Liver (tissue), 9 donors: ENCODE measurements around the gene ITGB7. TPM values are rescaled to one million over a fixed set of nuclear protein-coding genes. Genes with fewer than 3 reads are reported as not detected.

ENCODE experiments used
- DNase-seq: peaks from one replicate; pipeline ENCODE4 v3.0.0-alpha.2; 2017; ENCODE audit warnings: low spot score
- H3K27ac ChIP-seq, 2 donors: one replicate each; pipeline ENCODE4 v1.7.0; 2013; ENCODE audit warnings: inconsistent platforms in 2 of 2, low read length in 2 of 2, control low read depth in 1 of 2, low read depth in 1 of 2, mild to moderate bottlenecking in 1 of 2
- H3K27me3 ChIP-seq, 4 donors: one replicate each; pipeline versions ENCODE4 v1.6.1 to v1.7.0; 2013; ENCODE audit warnings: low read length in 3 of 4, inconsistent platforms in 1 of 4, mild to moderate bottlenecking in 1 of 4, moderate library complexity in 1 of 4; ENCODE audit not compliant: control insufficient read depth in 4 of 4, insufficient read depth in 4 of 4
- H3K36me3 ChIP-seq, 4 donors: one replicate each; pipeline versions ENCODE4 v1.6.1 to v1.7.0; 2013; ENCODE audit warnings: low read length in 3 of 4, mild to moderate bottlenecking in 3 of 4, low read depth in 1 of 4, moderate library complexity in 1 of 4; ENCODE audit not compliant: control insufficient read depth in 4 of 4, insufficient read depth in 3 of 4
- H3K4me1 ChIP-seq, 4 donors: one replicate each; pipeline versions ENCODE4 v1.6.1 to v1.7.0; 2013; ENCODE audit warnings: low read length in 3 of 4, mild to moderate bottlenecking in 3 of 4, moderate library complexity in 1 of 4; ENCODE audit not compliant: control insufficient read depth in 4 of 4, insufficient read depth in 4 of 4
- H3K4me3 ChIP-seq, 3 donors: one replicate each; pipeline versions ENCODE4 v1.6.1 to v1.7.0; 2013; ENCODE audit warnings: low read length in 3 of 3, control low read depth in 1 of 3, low read depth in 1 of 3, mild to moderate bottlenecking in 1 of 3
- H3K9ac ChIP-seq, 2 donors: one replicate each; pipeline ENCODE4 v1.7.0; 2013; ENCODE audit warnings: low read length in 2 of 2, mild to moderate bottlenecking in 2 of 2, moderate library complexity in 2 of 2, control low read depth in 1 of 2, low read depth in 1 of 2
- H3K9me3 ChIP-seq, 4 donors: one replicate each; pipeline versions ENCODE4 v1.6.1 to v1.7.0; 2013; ENCODE audit warnings: low read length in 3 of 4; ENCODE audit not compliant: control insufficient read depth in 4 of 4
- EGR1 ChIP-seq, 2 donors: IDR thresholded peaks; 2 replicates each; pipeline ENCODE4 v1.6.1; 2016 to 2018; ENCODE audit warnings: antibody characterized with exemption in 2 of 2, low read depth in 2 of 2
- FOXA1 ChIP-seq: IDR thresholded peaks from 2 replicates; pipeline ENCODE4 v1.6.1; 2016; ENCODE audit warnings: antibody characterized with exemption
- FOXA2 ChIP-seq: IDR thresholded peaks from 2 replicates; pipeline ENCODE4 v1.6.1; 2016; ENCODE audit warnings: antibody characterized with exemption
- GABPA ChIP-seq, 2 donors: IDR thresholded peaks in 1 of 2; conservative IDR thresholded peaks in 1 of 2; 2 replicates each; pipeline ENCODE4 v1.6.1; 2016; ENCODE audit warnings: antibody characterized with exemption in 2 of 2, mild to moderate bottlenecking in 1 of 2, moderate library complexity in 1 of 2
- HNF4A ChIP-seq, 2 donors: conservative IDR thresholded peaks; 2 replicates each; pipeline ENCODE4 v1.6.1; 2016; ENCODE audit warnings: antibody characterized with exemption in 2 of 2, mild to moderate bottlenecking in 2 of 2
- HNF4G ChIP-seq: IDR thresholded peaks from 2 replicates; pipeline ENCODE4 v1.6.1; 2016; ENCODE audit warnings: antibody characterized with exemption
- JUND ChIP-seq, 2 donors: IDR thresholded peaks; 2 replicates each; pipeline ENCODE4 v1.6.1; 2016; ENCODE audit warnings: antibody characterized with exemption in 2 of 2
- NR2F2 ChIP-seq: IDR thresholded peaks from 2 replicates; pipeline ENCODE4 v1.6.1; 2016; ENCODE audit warnings: antibody characterized with exemption
- RAD21 ChIP-seq, 2 donors: IDR thresholded peaks; 2 replicates each; pipeline ENCODE4 v1.6.1; 2016; ENCODE audit warnings: antibody characterized with exemption in 2 of 2, mild to moderate bottlenecking in 2 of 2
- RXRA ChIP-seq, 2 donors: IDR thresholded peaks; 2 replicates each; pipeline ENCODE4 v1.6.1; 2017 to 2018; ENCODE audit warnings: antibody characterized with exemption in 2 of 2, mild to moderate bottlenecking in 1 of 2
- SP1 ChIP-seq: IDR thresholded peaks from 2 replicates; pipeline ENCODE4 v1.6.1; 2018; ENCODE audit warnings: antibody characterized with exemption, mild to moderate bottlenecking
- TAF1 ChIP-seq: conservative IDR thresholded peaks from 2 replicates; pipeline ENCODE4 v1.6.1; 2016; ENCODE audit warnings: antibody characterized with exemption, mild to moderate bottlenecking
- YY1 ChIP-seq: IDR thresholded peaks from 2 replicates; pipeline ENCODE4 v1.6.1; 2016; ENCODE audit warnings: antibody characterized with exemption, mild to moderate bottlenecking
- WGBS: extraction: QIAGEN DNeasy Blood & Tissue Kit; methylation state at CpG from one replicate; pipeline ENCODE4 v1.1.7; 2013; 5-methylcytosine and 5-hydroxymethylcytosine counted together
- polyA plus RNA-seq, 2 donors: library from polyadenylated mRNA; stranded (reverse) in 1 of 2; unstranded in 1 of 2; fragments of 200-250 nt in 1 of 2; fragments of >200 nt in 1 of 2; fragmentation: Nextera tagmentation in 1 of 2; extraction: Ambion mirVana in 1 of 2; gene quantifications; one replicate each; pipeline versions ENCODE4 v1.2.1 to v1.2.3, GENCODE V29; 2013 to 2015
- total RNA-seq, 2 donors: library from RNA; depleted of rRNA; stranded (reverse); fragments of >200 nt; gene quantifications; one replicate each; pipeline ENCODE4 v1.2.3, GENCODE V29; 2014
- TF ChIP-seq, protein P1 (sequence below): IDR thresholded peaks from 2 replicates; pipeline ENCODE4 v1.6.1; 2016; ENCODE audit warnings: antibody characterized with exemption
- TF ChIP-seq, protein P2 (sequence below): IDR thresholded peaks from 2 replicates; pipeline ENCODE4 v1.6.1; 2016; ENCODE audit warnings: antibody characterized with exemption
- TF ChIP-seq, protein P3 (sequence below): fragments of 150-350 bp; IDR thresholded peaks from 2 replicates; pipeline ENCODE4 v1.5.1; 2017; ENCODE audit warnings: improper control_type of control experiment, low read depth, low read length; ENCODE audit not compliant: missing input control
- TF ChIP-seq, protein P4 (sequence below): IDR thresholded peaks from 2 replicates; pipeline ENCODE4 v1.6.1; 2016; ENCODE audit warnings: antibody characterized with exemption
- donor health status: healthy.
- donor health status: healthy.
- donor health status: healthy.
- donor health status: healthy.
- donor health status: healthy.

Gene ITGB7
- total and polyA plus RNA-seq, 4 donors: 1.7 to 2.4 (median 2.1) TPM

DNA sequence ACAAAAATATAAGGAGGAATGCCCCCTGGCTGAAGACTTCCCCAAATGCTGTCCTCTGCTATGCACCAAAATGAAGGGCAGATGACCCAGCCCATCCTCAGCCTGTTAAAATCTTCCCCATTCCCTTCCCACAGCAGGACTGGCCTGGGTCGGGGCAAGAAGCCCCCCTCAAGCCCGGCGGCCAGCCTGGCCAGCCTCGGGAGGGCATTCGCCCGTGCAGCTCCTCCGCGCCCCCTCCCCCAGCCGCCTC, 24.5 kb upstream of the ITGB7 start:
- no peaks in the 10 kb centered on the region for H3K9me3 ChIP-seq
- H3K4me1 ChIP-seq: peaks cover 0 to 4% (median 2%) of the 10 kb centered on the region in 4 donors
- peaks cover 0 to 15% (median 0%) of the 10 kb centered on the region in 4 donors for H3K27me3 ChIP-seq
- peak overlapping the region in 2 of 3 donors; percentile 9 to 49 for H3K4me3 ChIP-seq
- no peaks in the 10 kb centered on the region for H3K36me3 ChIP-seq
- peak overlapping the region; percentile 47 to 59 for H3K27ac ChIP-seq
- 3% methylated on average over 9 of the region's 9 CpGs for WGBS
- DNase-seq: no peak
- H3K9ac ChIP-seq: no peak overlapping the region
- TF ChIP-seq HNF4A (conservative IDR thresholded peaks at IDR 0.05): no peak
- TF ChIP-seq JUND (IDR thresholded peaks at IDR 0.05): no peak
- TF ChIP-seq RAD21 (IDR thresholded peaks at IDR 0.05): no peak
- TF ChIP-seq RXRA (IDR thresholded peaks at IDR 0.05): no peak
- TF ChIP-seq, protein P1, sequence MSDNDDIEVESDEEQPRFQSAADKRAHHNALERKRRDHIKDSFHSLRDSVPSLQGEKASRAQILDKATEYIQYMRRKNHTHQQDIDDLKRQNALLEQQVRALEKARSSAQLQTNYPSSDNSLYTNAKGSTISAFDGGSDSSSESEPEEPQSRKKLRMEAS: no peak
- no peak for TF ChIP-seq SP1
- TF ChIP-seq FOXA1: no peak
- TF ChIP-seq FOXA2: no peak
- no peak for TF ChIP-seq GABPA (IDR thresholded peaks at IDR 0.05 in 1 of 2, conservative IDR thresholded peaks at IDR 0.05 in 1 of 2)
- TF ChIP-seq TAF1: no peak
- TF ChIP-seq NR2F2: no peak
- no peak for TF ChIP-seq YY1
- TF ChIP-seq, protein P2, sequence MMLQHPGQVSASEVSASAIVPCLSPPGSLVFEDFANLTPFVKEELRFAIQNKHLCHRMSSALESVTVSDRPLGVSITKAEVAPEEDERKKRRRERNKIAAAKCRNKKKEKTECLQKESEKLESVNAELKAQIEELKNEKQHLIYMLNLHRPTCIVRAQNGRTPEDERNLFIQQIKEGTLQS: no peak

DNA sequence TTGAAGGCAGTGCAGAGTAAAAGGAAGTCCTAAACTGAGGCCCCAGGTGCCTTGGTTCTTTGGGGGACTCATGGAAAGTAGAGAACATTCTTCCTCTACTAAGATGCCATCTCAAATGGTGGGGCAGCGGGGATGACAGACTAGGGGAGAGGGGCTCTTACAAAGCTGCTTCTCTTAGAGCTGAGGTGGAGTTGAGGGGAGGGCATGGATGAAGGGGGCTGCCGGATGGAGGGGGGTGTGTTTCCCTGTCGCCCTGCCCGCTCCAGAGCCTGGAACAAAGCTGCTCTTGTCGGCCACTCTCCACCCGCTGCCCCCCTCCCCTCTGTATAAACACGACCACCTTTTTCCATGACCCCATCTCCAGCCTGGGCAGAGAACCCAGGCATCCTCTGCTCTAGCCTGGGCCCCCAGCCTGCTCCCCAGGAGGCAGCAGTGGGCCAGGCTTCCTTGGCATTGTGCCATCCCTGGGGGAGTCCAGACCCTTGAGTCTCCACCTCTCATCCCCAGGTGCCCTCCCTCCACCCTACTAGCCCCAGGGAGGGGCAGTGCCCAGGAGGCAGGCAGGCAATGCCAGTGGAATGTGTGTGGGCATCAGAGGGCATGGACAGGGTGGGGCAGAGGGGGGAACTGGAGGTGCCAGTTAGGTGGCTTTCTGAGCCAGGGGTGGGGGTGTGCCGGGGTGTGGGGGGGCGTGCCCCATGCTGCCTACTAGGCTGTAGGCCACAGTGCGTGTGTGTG, 23.2 kb upstream of the ITGB7 start:
- no peak overlapping the region for H3K4me3 ChIP-seq
- peaks cover 0 to 4% (median 2%) of the 10 kb centered on the region in 4 donors for H3K4me1 ChIP-seq

DNA sequence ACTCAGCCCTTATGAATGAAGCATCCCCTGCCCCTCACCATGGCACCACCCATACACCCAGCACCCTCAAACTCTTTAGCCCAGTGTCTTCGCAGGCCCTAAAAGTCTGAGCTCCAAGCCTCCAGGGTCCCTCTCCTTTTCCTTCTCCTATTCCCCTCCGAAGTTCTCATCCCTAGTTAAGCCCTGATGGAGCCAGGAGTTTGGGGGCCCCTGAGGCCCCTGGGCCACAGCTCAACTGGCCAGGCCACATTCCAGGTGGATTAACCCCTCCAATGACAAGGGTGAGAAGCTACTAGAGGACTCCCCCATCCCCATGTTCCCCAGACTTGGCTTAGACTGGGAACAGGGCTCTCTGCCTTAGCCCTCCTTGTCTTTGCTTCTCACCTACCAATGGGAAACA, 22.4 kb upstream of the ITGB7 start:
- no peak for DNase-seq
- 91% methylated on average over 2 of the region's 2 CpGs for WGBS
- H3K27ac ChIP-seq: no peak overlapping the region
- TF ChIP-seq RAD21 (IDR thresholded peaks at IDR 0.05): no peak
- TF ChIP-seq EGR1 (IDR thresholded peaks at IDR 0.05; ENCODE audit: low read depth in 2 of 2): no peak
- TF ChIP-seq, protein P1: no peak
- TF ChIP-seq GABPA (IDR thresholded peaks at IDR 0.05 in 1 of 2, conservative IDR thresholded peaks at IDR 0.05 in 1 of 2): no peak
- TF ChIP-seq NR2F2: no peak
- TF ChIP-seq, protein P2: no peak
- no peak for TF ChIP-seq SP1
- no peak for TF ChIP-seq HNF4A (conservative IDR thresholded peaks at IDR 0.05)
- no peak for TF ChIP-seq HNF4G
- TF ChIP-seq, protein P3, sequence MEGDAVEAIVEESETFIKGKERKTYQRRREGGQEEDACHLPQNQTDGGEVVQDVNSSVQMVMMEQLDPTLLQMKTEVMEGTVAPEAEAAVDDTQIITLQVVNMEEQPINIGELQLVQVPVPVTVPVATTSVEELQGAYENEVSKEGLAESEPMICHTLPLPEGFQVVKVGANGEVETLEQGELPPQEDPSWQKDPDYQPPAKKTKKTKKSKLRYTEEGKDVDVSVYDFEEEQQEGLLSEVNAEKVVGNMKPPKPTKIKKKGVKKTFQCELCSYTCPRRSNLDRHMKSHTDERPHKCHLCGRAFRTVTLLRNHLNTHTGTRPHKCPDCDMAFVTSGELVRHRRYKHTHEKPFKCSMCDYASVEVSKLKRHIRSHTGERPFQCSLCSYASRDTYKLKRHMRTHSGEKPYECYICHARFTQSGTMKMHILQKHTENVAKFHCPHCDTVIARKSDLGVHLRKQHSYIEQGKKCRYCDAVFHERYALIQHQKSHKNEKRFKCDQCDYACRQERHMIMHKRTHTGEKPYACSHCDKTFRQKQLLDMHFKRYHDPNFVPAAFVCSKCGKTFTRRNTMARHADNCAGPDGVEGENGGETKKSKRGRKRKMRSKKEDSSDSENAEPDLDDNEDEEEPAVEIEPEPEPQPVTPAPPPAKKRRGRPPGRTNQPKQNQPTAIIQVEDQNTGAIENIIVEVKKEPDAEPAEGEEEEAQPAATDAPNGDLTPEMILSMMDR: no peak
- TF ChIP-seq JUND (IDR thresholded peaks at IDR 0.05): no peak
- no peak for TF ChIP-seq TAF1
- TF ChIP-seq, protein P4, sequence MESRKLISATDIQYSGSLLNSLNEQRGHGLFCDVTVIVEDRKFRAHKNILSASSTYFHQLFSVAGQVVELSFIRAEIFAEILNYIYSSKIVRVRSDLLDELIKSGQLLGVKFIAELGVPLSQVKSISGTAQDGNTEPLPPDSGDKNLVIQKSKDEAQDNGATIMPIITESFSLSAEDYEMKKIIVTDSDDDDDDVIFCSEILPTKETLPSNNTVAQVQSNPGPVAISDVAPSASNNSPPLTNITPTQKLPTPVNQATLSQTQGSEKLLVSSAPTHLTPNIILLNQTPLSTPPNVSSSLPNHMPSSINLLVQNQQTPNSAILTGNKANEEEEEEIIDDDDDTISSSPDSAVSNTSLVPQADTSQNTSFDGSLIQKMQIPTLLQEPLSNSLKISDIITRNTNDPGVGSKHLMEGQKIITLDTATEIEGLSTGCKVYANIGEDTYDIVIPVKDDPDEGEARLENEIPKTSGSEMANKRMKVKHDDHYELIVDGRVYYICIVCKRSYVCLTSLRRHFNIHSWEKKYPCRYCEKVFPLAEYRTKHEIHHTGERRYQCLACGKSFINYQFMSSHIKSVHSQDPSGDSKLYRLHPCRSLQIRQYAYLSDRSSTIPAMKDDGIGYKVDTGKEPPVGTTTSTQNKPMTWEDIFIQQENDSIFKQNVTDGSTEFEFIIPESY: no peak
- no peak for TF ChIP-seq FOXA1
- TF ChIP-seq FOXA2: no peak

More for the DNA sequence above, 23.2 kb upstream of the ITGB7 start:
- WGBS: 68% methylated on average over 10 of the region's 10 CpGs
- TF ChIP-seq NR2F2 (no peak), GABPA (IDR thresholded peaks at IDR 0.05 in 1 of 2, conservative IDR thresholded peaks at IDR 0.05 in 1 of 2) (no peak), RXRA (IDR thresholded peaks at IDR 0.05) (no peak), FOXA1 (no peak), FOXA2 (no peak), SP1 (no peak)
- DNase-seq: no peak
- Histone ChIP-seq H3K9me3 (no peaks in the 10 kb centered on the region), H3K27ac (no peak overlapping the region), H3K27me3 (peaks cover 0 to 13% (median 0%) of the 10 kb centered on the region in 4 donors), H3K9ac (no peak overlapping the region), H3K36me3 (no peaks in the 10 kb centered on the region)

More for the DNA sequence above, 22.4 kb upstream of the ITGB7 start:
- H3K9ac ChIP-seq: no peak overlapping the region
- H3K27me3 ChIP-seq: peaks cover 0 to 7% (median 0%) of the 10 kb centered on the region in 4 donors
- no peaks in the 10 kb centered on the region for H3K36me3 ChIP-seq
- H3K9me3 ChIP-seq: no peaks in the 10 kb centered on the region
- peaks cover 0 to 4% (median 2%) of the 10 kb centered on the region in 4 donors for H3K4me1 ChIP-seq
- no peak overlapping the region for H3K4me3 ChIP-seq
